Liver (tissue), 9 donors: ENCODE measurements around the gene VEPH1. TPM values are rescaled to one million over a fixed set of nuclear protein-coding genes. Genes with fewer than 3 reads are reported as not detected.

Experiments used
- DNase-seq: peaks from one replicate; pipeline ENCODE4 v3.0.0-alpha.2; 2017; ENCODE audit warnings: low spot score
- H3K27ac ChIP-seq, 2 donors: one replicate each; pipeline ENCODE4 v1.7.0; 2013; ENCODE audit warnings: inconsistent platforms in 2 of 2, low read length in 2 of 2, control low read depth in 1 of 2, low read depth in 1 of 2, mild to moderate bottlenecking in 1 of 2
- H3K27me3 ChIP-seq, 4 donors: one replicate each; pipeline versions ENCODE4 v1.6.1 to v1.7.0; 2013; ENCODE audit warnings: low read length in 3 of 4, inconsistent platforms in 1 of 4, mild to moderate bottlenecking in 1 of 4, moderate library complexity in 1 of 4; ENCODE audit not compliant: control insufficient read depth in 4 of 4, insufficient read depth in 4 of 4
- H3K36me3 ChIP-seq, 4 donors: one replicate each; pipeline versions ENCODE4 v1.6.1 to v1.7.0; 2013; ENCODE audit warnings: low read length in 3 of 4, mild to moderate bottlenecking in 3 of 4, low read depth in 1 of 4, moderate library complexity in 1 of 4; ENCODE audit not compliant: control insufficient read depth in 4 of 4, insufficient read depth in 3 of 4
- H3K4me1 ChIP-seq, 4 donors: one replicate each; pipeline versions ENCODE4 v1.6.1 to v1.7.0; 2013; ENCODE audit warnings: low read length in 3 of 4, mild to moderate bottlenecking in 3 of 4, moderate library complexity in 1 of 4; ENCODE audit not compliant: control insufficient read depth in 4 of 4, insufficient read depth in 4 of 4
- H3K4me3 ChIP-seq, 3 donors: one replicate each; pipeline versions ENCODE4 v1.6.1 to v1.7.0; 2013; ENCODE audit warnings: low read length in 3 of 3, control low read depth in 1 of 3, low read depth in 1 of 3, mild to moderate bottlenecking in 1 of 3
- H3K9ac ChIP-seq, 2 donors: one replicate each; pipeline ENCODE4 v1.7.0; 2013; ENCODE audit warnings: low read length in 2 of 2, mild to moderate bottlenecking in 2 of 2, moderate library complexity in 2 of 2, control low read depth in 1 of 2, low read depth in 1 of 2
- H3K9me3 ChIP-seq, 4 donors: one replicate each; pipeline versions ENCODE4 v1.6.1 to v1.7.0; 2013; ENCODE audit warnings: low read length in 3 of 4; ENCODE audit not compliant: control insufficient read depth in 4 of 4
- ATF3 ChIP-seq: IDR thresholded peaks from 2 replicates; pipeline ENCODE4 v1.6.1; 2016; ENCODE audit warnings: antibody characterized with exemption
- CTCF ChIP-seq: fragments of 150-350 bp; IDR thresholded peaks from 2 replicates; pipeline ENCODE4 v1.5.1; 2017; ENCODE audit warnings: improper control_type of control experiment, low read depth, low read length; ENCODE audit not compliant: missing input control
- EGR1 ChIP-seq, 2 donors: IDR thresholded peaks; 2 replicates each; pipeline ENCODE4 v1.6.1; 2016 to 2018; ENCODE audit warnings: antibody characterized with exemption in 2 of 2, low read depth in 2 of 2
- FOXA1 ChIP-seq: IDR thresholded peaks from 2 replicates; pipeline ENCODE4 v1.6.1; 2016; ENCODE audit warnings: antibody characterized with exemption
- FOXA2 ChIP-seq: IDR thresholded peaks from 2 replicates; pipeline ENCODE4 v1.6.1; 2016; ENCODE audit warnings: antibody characterized with exemption
- GABPA ChIP-seq, 2 donors: IDR thresholded peaks in 1 of 2; conservative IDR thresholded peaks in 1 of 2; 2 replicates each; pipeline ENCODE4 v1.6.1; 2016; ENCODE audit warnings: antibody characterized with exemption in 2 of 2, mild to moderate bottlenecking in 1 of 2, moderate library complexity in 1 of 2
- HNF4A ChIP-seq, 2 donors: conservative IDR thresholded peaks; 2 replicates each; pipeline ENCODE4 v1.6.1; 2016; ENCODE audit warnings: antibody characterized with exemption in 2 of 2, mild to moderate bottlenecking in 2 of 2
- HNF4G ChIP-seq: IDR thresholded peaks from 2 replicates; pipeline ENCODE4 v1.6.1; 2016; ENCODE audit warnings: antibody characterized with exemption
- JUND ChIP-seq, 2 donors: IDR thresholded peaks; 2 replicates each; pipeline ENCODE4 v1.6.1; 2016; ENCODE audit warnings: antibody characterized with exemption in 2 of 2
- MAX ChIP-seq: IDR thresholded peaks from 2 replicates; pipeline ENCODE4 v1.6.1; 2016; ENCODE audit warnings: antibody characterized with exemption
- NR2F2 ChIP-seq: IDR thresholded peaks from 2 replicates; pipeline ENCODE4 v1.6.1; 2016; ENCODE audit warnings: antibody characterized with exemption
- RAD21 ChIP-seq, 2 donors: IDR thresholded peaks; 2 replicates each; pipeline ENCODE4 v1.6.1; 2016; ENCODE audit warnings: antibody characterized with exemption in 2 of 2, mild to moderate bottlenecking in 2 of 2
- REST ChIP-seq: IDR thresholded peaks from 2 replicates; pipeline ENCODE4 v1.6.1; 2016; ENCODE audit warnings: antibody characterized with exemption, mild to moderate bottlenecking
- RXRA ChIP-seq, 2 donors: IDR thresholded peaks; 2 replicates each; pipeline ENCODE4 v1.6.1; 2017 to 2018; ENCODE audit warnings: antibody characterized with exemption in 2 of 2, mild to moderate bottlenecking in 1 of 2
- SP1 ChIP-seq: IDR thresholded peaks from 2 replicates; pipeline ENCODE4 v1.6.1; 2018; ENCODE audit warnings: antibody characterized with exemption, mild to moderate bottlenecking
- TAF1 ChIP-seq: conservative IDR thresholded peaks from 2 replicates; pipeline ENCODE4 v1.6.1; 2016; ENCODE audit warnings: antibody characterized with exemption, mild to moderate bottlenecking
- YY1 ChIP-seq: IDR thresholded peaks from 2 replicates; pipeline ENCODE4 v1.6.1; 2016; ENCODE audit warnings: antibody characterized with exemption, mild to moderate bottlenecking
- ZBTB33 ChIP-seq: IDR thresholded peaks from 2 replicates; pipeline ENCODE4 v1.6.1; 2016; ENCODE audit warnings: antibody characterized with exemption
- WGBS: extraction: QIAGEN DNeasy Blood & Tissue Kit; methylation state at CpG from one replicate; pipeline ENCODE4 v1.1.7; 2013; 5-methylcytosine and 5-hydroxymethylcytosine counted together
- polyA plus RNA-seq, 2 donors: library from polyadenylated mRNA; stranded (reverse) in 1 of 2; unstranded in 1 of 2; fragments of 200-250 nt in 1 of 2; fragments of >200 nt in 1 of 2; fragmentation: Nextera tagmentation in 1 of 2; extraction: Ambion mirVana in 1 of 2; gene quantifications; one replicate each; pipeline versions ENCODE4 v1.2.1 to v1.2.3, GENCODE V29; 2013 to 2015
- total RNA-seq, 2 donors: library from RNA; depleted of rRNA; stranded (reverse); fragments of >200 nt; gene quantifications; one replicate each; pipeline ENCODE4 v1.2.3, GENCODE V29; 2014
- donor health status: healthy.
- donor health status: healthy.
- donor health status: healthy.
- donor health status: healthy.
- donor health status: healthy.

VEPH1 gene
- total and polyA plus RNA-seq, 4 donors: 0.60 to 3.3 (median 1.2) TPM

GRCh38 chr3:157464321-157464720, 38.9 kb downstream of the VEPH1 start:
- Histone ChIP-seq H3K36me3 (no peaks in the 10 kb centered on the region), H3K9me3 (no peaks in the 10 kb centered on the region), H3K27me3 (no peaks in the 10 kb centered on the region), H3K4me3 (no peak overlapping the region), H3K27ac (no peak overlapping the region), H3K4me1 (no peaks in the 10 kb centered on the region), H3K9ac (no peak overlapping the region)
- TF ChIP-seq MAX (no peak), FOXA1 (no peak), FOXA2 (no peak), RAD21 (IDR thresholded peaks at IDR 0.05) (no peak), TAF1 (no peak), HNF4A (conservative IDR thresholded peaks at IDR 0.05) (no peak), GABPA (IDR thresholded peaks at IDR 0.05 in 1 of 2, conservative IDR thresholded peaks at IDR 0.05 in 1 of 2) (no peak), EGR1 (IDR thresholded peaks at IDR 0.05; ENCODE audit: low read depth in 2 of 2) (no peak), ATF3 (no peak), CTCF (no peak), RXRA (IDR thresholded peaks at IDR 0.05) (no peak), HNF4G (no peak), SP1 (no peak), ZBTB33 (no peak), NR2F2 (no peak), YY1 (no peak), REST (no peak), JUND (IDR thresholded peaks at IDR 0.05) (no peak)
- no peak for DNase-seq
- 82% methylated on average over 3 of the region's 3 CpGs for WGBS
